Measurements from ENCODE around the gene MRFAP1.
"Not testable (repeated sequence)": the region's sequence is repeated elsewhere in the genome, so short reads cannot be mapped to it uniquely, and the experiment has no call there.

Gene MRFAP1

DNA sequence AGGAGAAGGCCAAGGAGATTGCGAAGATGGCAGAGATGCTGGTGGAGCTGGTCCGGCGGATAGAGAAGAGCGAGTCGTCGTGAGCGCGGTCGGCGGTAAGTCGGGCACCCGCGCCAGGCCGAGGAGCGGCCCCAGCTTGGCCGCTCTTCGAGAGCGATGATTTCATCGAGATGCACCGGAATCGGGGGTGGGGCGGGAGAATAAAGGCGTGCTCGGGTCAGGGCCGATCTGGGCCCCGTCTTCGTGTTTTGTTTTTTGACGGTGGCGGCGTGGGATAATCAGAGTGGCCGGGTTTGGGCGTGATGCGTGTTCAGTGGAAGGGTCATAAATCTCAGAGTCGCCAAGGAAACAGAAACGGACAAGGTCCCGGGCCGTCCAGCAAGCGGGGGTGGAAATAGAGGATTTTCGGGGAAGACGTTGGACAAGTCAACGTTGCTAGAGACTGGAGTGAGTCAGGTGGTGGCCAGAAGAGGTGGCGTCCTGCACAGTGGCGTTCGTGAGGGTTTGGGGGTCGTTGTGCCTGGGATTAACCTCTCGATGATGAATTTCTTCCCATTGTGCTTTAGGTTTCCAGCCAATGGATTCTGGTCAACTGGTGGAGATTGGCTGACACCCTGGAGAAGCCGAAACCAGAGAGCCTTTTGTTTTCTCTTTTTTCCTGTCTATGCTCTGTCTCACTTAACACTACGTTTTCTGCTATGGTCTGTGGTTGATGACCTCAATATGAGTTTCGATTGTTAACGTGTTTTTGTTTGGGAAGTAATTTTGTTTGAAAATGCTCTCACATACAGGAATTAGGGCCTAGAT, 882 bp downstream of the MRFAP1 start:
- peak; percentile 51 for DNase-seq

GRCh38 chr4:6641971-6642320, 1.5 kb downstream of the MRFAP1 start:
- no peak for DNase-seq

GRCh38 chr4:6643141-6643847, 2.8 kb downstream of the MRFAP1 start:
- DNase-seq, result no peak

DNA sequence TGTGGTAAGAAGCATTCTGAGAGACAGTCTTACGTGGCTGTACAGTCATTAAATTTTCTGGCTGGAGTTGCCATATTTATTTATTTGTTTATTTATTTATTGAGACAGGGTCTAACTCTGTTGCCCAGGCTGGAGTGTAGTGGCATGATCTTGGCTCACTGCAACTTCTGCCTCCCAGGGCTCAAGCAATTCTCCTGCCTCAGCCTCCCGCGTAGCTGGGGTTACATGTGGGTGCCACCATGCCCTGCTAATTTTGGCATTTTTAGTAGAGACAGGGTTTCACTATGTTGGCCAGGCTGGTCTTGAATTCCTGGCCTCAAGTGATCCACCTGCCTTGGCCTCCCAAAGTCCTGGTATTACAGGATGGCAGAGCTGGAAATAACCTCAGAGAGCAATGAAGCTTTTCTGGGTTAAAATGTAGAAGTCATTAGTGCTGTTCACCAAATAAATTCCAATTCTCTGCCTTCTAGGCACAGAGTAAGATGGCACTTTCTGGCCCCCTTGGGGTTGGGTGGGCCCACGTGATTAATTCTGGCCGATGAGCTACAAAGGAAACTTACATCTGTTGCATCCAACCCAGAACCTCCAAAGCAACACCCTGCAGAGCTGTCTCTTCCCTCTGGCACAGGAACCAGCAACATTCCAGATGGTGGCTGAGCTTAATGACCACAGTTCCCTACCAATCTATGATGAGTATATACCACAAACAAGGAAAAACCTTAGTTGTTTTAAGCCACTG, 4.5 kb downstream of the MRFAP1 start:
- DNase-seq, result no peak

- no peak for DNase-seq
Measured at GRCh38 chr4:6647169-6647568, 6.7 kb downstream of the MRFAP1 start.

GRCh38 chr4:6647582-6648230, 7.2 kb downstream of the MRFAP1 start:
- DNase-seq, result no peak

DNA sequence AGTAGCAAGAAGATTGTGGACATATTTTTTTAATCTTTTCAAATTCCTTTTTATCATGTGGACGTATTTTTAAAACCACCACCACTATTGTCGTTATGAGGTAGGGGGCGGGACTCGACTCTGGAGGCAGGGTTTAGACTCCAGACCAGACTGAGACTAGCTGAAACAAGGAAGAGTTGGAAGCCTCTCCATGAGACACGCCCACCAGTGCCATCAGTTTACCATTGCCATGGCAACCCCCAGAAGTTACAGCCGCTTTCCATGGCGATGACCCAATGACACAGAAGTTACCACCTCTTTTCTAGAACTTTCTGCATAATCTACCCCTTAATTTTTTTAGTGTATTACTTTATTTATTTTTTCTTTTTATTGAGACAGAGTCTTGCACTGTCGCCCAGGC, 8.7 kb downstream of the MRFAP1 start:
- DNase-seq, result no peak

DNA sequence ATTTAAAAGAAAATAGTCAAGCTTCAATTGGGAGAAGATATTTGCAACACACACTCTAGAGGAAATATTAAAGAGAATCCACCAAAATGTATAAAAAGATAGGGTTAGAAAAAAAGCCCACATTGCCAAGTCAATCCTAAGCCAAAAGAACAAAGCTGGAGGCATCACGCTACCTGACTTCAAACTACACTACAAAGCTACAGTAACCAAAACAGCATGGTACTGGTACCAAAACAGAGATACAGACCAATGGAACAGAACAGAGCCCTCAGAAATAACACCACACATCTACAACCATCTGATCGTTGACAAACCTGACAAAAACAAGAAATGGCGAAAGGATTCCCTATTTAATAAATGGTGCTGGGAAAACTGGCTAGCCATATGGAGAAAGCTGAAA, 13.7 kb downstream of the MRFAP1 start:
- DNase-seq, result not testable (repeated sequence)

GRCh38 chr4:6655291-6655690, 14.8 kb downstream of the MRFAP1 start:
- DNase-seq, result not testable (repeated sequence)

DNA sequence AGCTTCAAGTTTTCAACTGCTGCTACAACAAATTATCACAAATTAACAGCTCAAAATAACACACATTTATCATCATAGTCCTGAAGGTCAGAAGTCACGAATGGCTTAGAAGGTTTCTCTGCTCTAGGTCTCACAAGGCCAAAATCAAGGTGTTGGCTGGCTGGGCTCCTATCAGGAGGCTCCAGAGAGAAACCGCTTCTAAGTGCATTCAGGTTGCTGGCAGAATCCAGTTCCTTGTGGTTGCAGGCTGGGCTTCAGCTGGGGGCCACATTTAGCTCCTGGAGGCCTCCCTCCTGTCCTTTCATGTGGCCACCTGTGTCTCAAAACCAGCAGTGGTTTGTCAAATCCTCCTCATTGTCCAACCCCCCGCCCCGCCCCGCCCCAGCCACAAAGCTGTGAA, 15.4 kb downstream of the MRFAP1 start:
- DNase-seq, result no peak

DNA sequence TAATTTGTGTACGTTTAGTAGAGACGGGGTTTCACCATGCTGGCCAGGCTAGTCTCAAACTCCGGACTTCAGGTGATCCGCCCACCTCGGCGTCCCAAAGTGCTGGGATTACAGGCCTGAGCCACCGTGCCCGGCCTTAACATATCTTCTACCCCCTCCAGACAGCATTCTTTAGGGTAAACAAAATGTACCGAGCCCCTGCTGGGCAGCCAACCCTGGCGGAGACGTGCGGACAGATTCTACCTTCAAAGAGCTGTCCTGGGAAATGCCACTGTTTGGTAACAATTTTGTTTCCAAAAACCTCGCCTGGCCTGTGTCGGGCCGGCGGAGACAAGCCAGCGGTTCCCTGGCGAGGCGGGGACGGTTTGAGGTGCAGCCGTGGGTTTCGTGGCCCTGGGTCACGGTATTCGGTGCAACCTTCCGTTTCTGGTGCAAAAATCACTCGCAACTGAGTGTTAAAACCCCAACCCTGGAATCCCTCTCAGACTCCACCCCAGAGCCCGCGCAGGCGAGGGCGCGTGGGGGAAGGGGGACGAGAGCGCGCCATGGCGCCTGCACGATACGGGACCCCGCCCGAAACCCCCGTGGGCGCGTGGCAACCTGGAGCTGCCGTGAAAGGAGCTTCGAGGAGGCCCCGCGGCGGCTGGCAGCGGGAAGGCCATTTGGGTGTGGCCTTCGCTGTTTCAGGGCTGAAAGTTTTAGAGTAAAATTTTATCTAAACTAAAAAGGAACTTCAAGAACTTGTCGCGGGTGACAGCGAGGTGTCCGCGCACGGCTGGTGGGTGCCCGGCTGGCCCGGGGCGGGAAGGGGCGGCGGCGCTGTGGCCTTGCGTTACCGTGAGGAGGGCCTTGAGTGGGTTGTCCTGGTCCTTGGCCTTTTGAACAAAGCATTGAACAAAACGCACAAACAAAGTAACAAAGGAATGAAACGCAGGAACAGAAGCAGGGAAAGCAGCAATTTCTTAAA, 17.0 kb downstream of the MRFAP1 start:
- no peak for DNase-seq

DNA sequence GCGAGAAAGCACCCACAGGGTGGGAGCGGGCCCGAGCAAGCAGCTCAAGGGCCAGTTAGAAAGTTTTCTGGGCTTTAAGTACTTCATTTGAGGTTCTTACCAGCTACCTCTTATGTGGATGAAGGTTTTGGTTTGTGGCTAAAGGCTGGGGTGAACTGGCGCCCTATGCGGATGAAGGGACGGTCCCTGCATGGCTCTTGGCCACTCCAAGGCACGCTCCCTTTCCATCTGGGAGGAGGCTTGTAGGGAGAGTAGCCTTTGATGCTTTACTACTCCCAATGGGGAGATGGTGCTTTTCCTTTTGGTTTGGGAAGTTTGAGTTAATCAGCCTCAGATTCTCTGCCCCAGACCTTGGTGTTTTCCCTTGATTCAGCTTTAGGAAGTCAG, 17.7 kb downstream of the MRFAP1 start:
- DNase-seq, result no peak

GRCh38 chr4:6658597-6659075, 18.2 kb downstream of the MRFAP1 start:
- DNase-seq, result peak; percentile 48

- no peak for DNase-seq
Measured at GRCh38 chr4:6659897-6660296, 19.4 kb downstream of the MRFAP1 start.

DNA sequence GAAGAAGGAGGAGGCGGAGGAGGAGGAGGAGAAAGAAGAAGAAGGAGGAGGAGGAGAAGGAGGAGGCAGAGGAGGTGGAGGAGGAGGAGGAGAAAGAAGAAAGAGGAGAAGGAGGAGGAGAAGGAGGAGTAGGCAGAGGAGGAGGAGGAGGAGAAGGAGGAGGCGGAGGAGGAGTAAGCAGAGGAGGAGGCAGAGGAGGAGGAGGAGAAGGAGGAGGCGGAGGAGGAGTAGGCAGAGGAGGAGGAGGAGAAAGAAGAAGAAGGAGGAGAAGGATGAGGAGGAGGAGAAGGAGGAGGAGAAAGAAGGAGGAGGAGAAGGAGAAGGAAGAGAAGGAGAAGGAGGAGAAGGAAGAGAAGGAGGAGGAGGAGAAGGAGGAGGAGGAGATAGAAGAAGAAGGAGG, 19.9 kb downstream of the MRFAP1 start:
- DNase-seq, result no peak

DNA sequence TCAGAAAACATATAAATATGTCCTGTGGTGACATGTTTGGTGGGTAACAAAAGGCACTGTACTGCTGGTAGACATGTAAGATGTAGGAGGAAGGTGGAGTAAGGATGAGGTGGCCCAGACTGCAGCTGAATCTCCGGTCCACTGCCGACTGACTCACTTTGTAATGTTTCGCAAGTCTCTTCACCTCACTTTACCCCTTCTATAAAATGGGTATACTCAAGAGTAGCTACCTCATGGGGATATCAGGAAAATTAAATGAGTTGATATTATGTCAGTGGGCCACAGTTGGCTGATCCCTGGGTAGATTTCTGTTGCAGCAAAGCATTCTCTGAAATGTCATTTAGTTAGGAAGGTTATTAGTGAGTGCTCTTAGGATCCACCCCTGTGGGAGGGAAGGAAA, 22.1 kb downstream of the MRFAP1 start:
- no peak for DNase-seq

DNA sequence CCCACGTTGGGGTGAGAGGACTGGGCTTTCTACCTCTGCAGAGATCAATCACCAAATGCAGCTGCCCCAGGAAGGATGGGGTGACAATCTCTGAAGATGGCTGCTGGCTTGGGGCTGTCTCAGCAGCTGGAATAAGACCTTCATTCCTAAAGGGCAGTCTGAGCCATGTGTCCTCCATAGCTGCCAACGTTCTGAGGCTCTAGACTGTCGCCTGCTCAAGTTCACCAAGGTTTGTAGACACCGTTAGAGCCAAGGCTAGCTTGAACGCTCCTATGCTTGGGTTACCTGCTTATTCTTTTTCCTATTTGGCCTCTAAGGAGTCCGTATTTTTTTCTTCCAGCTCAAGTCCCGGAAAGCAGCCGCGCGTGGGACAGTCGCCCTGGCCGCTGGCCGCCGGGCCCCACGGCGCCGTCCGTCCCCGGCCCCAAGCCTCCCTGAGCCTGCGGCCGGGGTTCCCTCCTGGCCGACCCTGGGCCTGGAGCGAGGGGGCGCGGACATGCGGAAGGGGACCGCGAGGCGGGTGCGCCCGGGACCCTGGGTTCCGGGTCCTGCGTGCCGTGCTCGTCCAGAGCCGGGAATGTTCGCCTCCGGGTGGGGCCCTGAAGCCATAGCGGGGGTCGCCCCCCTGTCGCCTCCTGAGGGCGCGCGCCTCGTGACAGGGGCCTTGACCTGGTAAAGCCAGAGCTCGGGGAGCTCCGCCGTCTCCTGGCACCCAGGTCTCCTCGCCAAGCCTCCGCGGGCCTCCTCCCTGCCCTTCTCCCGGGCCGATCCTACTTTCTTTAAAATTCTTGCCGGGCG, 23.3 kb downstream of the MRFAP1 start:
- no peak for DNase-seq

- no peak for DNase-seq
Measured at GRCh38 chr4:6665320-6665654, 24.8 kb downstream of the MRFAP1 start.

GRCh38 chr4:6668391-6668790, 27.9 kb downstream of the MRFAP1 start:
- DNase-seq, result no peak

DNA sequence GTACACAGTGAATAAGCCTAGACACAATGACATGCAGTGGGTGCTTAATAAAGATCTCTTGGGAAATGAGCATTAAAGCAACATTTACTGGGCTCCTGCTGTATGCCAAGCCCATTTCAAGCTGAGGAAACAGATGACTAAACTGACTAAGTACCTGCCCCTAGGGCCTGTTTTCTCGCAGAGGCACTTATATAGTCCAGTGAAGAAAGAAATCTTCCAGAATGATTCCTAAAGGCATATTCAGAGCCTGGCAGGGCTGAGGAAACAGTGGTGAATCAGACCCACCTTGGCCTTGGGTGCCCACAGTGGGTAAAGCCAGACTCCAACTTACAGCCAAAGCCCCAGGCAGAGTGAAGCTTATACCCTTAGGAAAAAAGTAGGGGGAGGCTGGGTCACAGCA, 31.2 kb downstream of the MRFAP1 start:
- DNase-seq, result no peak

GRCh38 chr4:6672131-6672530, 31.6 kb downstream of the MRFAP1 start:
- DNase-seq, result no peak

Data from CD4-positive, alpha-beta T cell treated with Interleukin-15 for 1 hour (primary cell).